ENCODE results near the gene COL25A1. TPM values are rescaled to one million over a fixed set of nuclear protein-coding genes. Genes with fewer than 3 reads are reported as not detected.

Gene COL25A1
- total and polyA plus RNA-seq, 2 experiments from 2014 or later, result 0.25 TPM; not detected in 1

DNA sequence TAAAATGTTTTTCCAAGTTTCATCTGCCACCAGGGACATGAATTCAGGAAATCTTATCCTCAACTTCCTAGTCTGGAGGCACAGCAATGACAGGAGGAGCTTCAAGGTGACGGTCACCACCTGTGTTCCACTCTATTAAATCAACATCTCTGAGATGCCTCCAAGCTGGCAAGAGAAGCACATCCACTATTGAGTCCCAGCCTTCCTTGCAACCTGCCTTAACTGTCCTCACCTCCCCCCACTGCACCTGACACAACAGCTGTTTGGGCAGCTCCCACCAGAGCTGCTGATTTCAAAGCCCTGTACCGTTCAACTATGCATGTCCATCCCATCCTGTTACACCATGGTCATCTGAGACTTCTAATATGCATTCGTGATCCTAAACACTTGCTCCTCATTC, 123.4 kb downstream of the COL25A1 start:
- H3K4me3 ChIP-seq, result no peak overlapping the region
- no peak overlapping the region for H2AFZ ChIP-seq
- H3K4me2 ChIP-seq (ENCODE audit: unreplicated experiment), result no peak overlapping the region
- DNase-seq, result no peak
- no peak for TF ChIP-seq EZH2 (IDR thresholded peaks at IDR 0.05; ENCODE audit: insufficient read depth, poor library complexity, severe bottlenecking)
- TF ChIP-seq EZH2phosphoT487 (IDR thresholded peaks at IDR 0.05; ENCODE audit: insufficient read depth, low read depth), result no peak
- no peaks in the 10 kb centered on the region for H3K79me2 ChIP-seq (ENCODE audit: insufficient read depth)
- no peaks in the 10 kb centered on the region for H4K20me1 ChIP-seq (ENCODE audit: insufficient read depth)
- WGBS, 2 experiments (ENCODE audit: low coverage in 1 of 2, low lambda C conversion rate in 2 of 2, missing lambda C conversion rate in 2 of 2), result 65 to 66% methylated on average over 3 of the region's 3 CpGs
- H3K27ac ChIP-seq, result no peak overlapping the region
- H3K27me3 ChIP-seq (replicated peaks; ENCODE audit: insufficient read depth), result no peaks in the 10 kb centered on the region
- no peaks in the 10 kb centered on the region for H3K9me3 ChIP-seq (ENCODE audit: low read depth)
- peaks cover 3% of the 10 kb centered on the region; the same call in 1 of the 2 replicates for H3F3A ChIP-seq (ENCODE audit: insufficient read depth)
- no peak overlapping the region for H3K9ac ChIP-seq
- in situ Hi-C loops (cut with MboI), result no loop called here
- H3K36me3 ChIP-seq (ENCODE audit: low read depth), result no peaks in the 10 kb centered on the region
- H3K9me2 ChIP-seq (ENCODE audit: insufficient read depth), result no peaks in the 10 kb centered on the region
- H3K4me1 ChIP-seq (ENCODE audit: insufficient read depth), result 0 out of 2 replicates have a peak, but pooled peaks cover 3% of the 10 kb centered on the region

DNA sequence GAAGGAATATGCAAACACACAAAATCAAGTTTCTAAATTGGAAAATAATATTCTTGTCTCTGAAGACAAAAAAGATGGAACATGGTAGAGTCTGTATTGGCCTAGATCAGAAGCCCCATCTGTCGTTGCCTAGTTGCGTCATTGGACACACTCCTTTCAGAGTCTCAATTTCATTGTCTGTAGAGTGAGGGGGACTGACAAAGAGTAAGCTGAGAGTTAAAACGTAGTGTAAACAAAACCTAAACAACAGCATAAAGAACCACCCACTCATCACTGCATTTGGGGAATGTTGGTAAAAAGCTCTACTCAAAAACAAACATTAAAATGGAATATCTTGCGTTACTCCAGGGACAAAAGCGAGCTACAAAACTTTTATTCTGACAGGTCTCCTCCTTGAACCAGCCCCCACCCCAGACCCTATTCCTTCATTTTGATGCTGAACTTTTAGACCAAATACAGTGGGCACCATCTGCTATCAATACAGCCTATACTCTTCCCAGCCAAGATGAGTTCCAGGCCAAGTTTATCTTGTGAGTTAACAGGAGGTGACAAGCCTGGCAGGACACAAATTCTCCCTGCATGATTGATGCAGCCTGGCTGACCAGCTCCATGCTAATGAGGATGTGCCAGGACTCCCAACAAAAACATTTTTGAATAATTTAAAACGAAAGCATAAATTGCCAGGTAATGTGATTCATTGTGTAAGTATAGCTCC, 125.2 kb downstream of the COL25A1 start:
- Histone ChIP-seq H3K9me2 (ENCODE audit: insufficient read depth) (no peaks in the 10 kb centered on the region), H3K27ac (no peak overlapping the region), H3K4me3 (no peak overlapping the region), H3F3A (ENCODE audit: insufficient read depth) (no peaks in the 10 kb centered on the region), H3K36me3 (ENCODE audit: low read depth) (no peaks in the 10 kb centered on the region), H3K4me2 (ENCODE audit: unreplicated experiment) (no peak overlapping the region), H3K9ac (no peak overlapping the region), H3K9me3 (ENCODE audit: low read depth) (no peaks in the 10 kb centered on the region), H4K20me1 (ENCODE audit: insufficient read depth) (no peaks in the 10 kb centered on the region), H3K4me1 (ENCODE audit: insufficient read depth) (no peaks in the 10 kb centered on the region), H3K79me2 (ENCODE audit: insufficient read depth) (no peaks in the 10 kb centered on the region), H3K27me3 (replicated peaks; ENCODE audit: insufficient read depth) (no peaks in the 10 kb centered on the region), H2AFZ (no peak overlapping the region)
- TF ChIP-seq EZH2phosphoT487 (IDR thresholded peaks at IDR 0.05; ENCODE audit: insufficient read depth, low read depth) (no peak), EZH2 (IDR thresholded peaks at IDR 0.05; ENCODE audit: insufficient read depth, poor library complexity, severe bottlenecking) (no peak)
- in situ Hi-C loops (cut with MboI), result no loop called here
- no peak for DNase-seq
- 64 to 68% methylated on average over 6 of the region's 6 CpGs for WGBS, 2 experiments (ENCODE audit: low coverage in 1 of 2, low lambda C conversion rate in 2 of 2, missing lambda C conversion rate in 2 of 2)

DNA sequence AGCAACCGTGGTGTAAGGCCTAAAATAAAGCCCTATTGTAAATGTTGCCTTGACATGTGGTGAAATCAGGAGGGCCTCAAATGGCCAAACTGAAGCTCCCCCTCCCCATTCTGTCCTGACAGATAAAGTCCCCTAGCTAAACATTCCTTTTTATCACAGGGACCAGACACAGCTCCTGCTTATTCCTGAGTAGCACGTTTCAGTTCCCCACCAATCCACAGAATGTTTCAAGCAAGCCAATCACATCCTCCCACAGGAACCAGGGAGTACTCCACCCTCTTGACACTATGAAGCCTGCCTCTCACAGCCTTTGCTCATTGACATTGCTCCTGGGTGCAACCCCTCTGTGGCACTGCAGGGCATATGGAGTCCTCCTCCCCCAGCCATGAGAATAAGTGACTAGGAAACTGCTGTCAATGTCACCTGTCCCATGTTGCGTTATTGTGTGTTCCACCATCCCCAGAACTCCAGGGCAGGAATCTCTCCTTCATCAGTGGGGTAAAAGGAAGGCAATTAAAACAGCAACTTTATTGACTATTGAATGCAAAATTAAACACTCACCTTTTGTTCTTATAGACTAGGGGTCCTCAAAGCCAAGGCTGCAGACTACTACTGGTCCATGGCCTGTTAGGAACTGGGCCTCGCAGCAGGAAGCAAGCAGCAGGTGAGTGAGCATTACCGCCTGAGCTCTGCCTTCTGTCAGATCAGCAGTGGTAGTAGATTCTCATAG, 128.1 kb downstream of the COL25A1 start:
- H3K36me3 ChIP-seq (ENCODE audit: low read depth), result no peaks in the 10 kb centered on the region
- DNase-seq, result no peak
- H3K27ac ChIP-seq, result no peak overlapping the region
- no peaks in the 10 kb centered on the region for H4K20me1 ChIP-seq (ENCODE audit: insufficient read depth)
- H3K9me2 ChIP-seq (ENCODE audit: insufficient read depth), result no peaks in the 10 kb centered on the region
- H2AFZ ChIP-seq, result no peak overlapping the region
- no peak overlapping the region for H3K4me2 ChIP-seq (ENCODE audit: unreplicated experiment)
- 58 to 62% methylated on average over 5 of the region's 5 CpGs for WGBS, 2 experiments (ENCODE audit: low coverage in 1 of 2, low lambda C conversion rate in 2 of 2, missing lambda C conversion rate in 2 of 2)
- no peaks in the 10 kb centered on the region for H3K27me3 ChIP-seq (replicated peaks; ENCODE audit: insufficient read depth)
- no peak overlapping the region for H3K9ac ChIP-seq
- H3K79me2 ChIP-seq (ENCODE audit: insufficient read depth), result no peaks in the 10 kb centered on the region
- H3K4me3 ChIP-seq, result no peak overlapping the region
- no peaks in the 10 kb centered on the region for H3F3A ChIP-seq (ENCODE audit: insufficient read depth)
- H3K4me1 ChIP-seq (ENCODE audit: insufficient read depth), result no peaks in the 10 kb centered on the region; the same call in 1 of the 2 replicates
- no peak for TF ChIP-seq EZH2phosphoT487 (IDR thresholded peaks at IDR 0.05; ENCODE audit: insufficient read depth, low read depth)
- TF ChIP-seq EZH2 (IDR thresholded peaks at IDR 0.05; ENCODE audit: insufficient read depth, poor library complexity, severe bottlenecking), result no peak
- in situ Hi-C loops (cut with MboI), result no loop called here
- no peaks in the 10 kb centered on the region for H3K9me3 ChIP-seq (ENCODE audit: low read depth)

DNA sequence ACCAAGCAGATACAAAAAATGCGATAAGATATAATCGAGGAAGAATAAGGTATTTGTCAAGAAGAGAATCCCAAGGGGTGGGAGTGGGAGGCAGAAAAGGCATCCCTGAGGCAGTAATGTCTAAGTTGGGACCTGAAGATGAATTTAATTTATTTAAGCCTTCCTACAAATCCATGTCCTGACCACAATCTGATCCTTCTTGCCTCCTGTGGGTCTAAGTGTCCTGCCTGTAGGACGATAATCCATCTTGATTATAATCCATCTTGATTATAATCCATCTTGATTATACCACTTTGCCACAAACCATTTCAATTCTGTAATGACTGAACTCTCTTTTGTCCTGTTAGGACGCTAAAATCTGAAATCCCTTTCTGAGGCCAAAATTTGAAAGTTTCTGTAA, 130.2 kb downstream of the COL25A1 start:
- Histone ChIP-seq H3F3A (ENCODE audit: insufficient read depth) (no peaks in the 10 kb centered on the region), H3K36me3 (ENCODE audit: low read depth) (no peaks in the 10 kb centered on the region), H3K9me2 (ENCODE audit: insufficient read depth) (no peaks in the 10 kb centered on the region), H3K4me1 (ENCODE audit: insufficient read depth) (no peaks in the 10 kb centered on the region; the same call in 1 of the 2 replicates), H4K20me1 (ENCODE audit: insufficient read depth) (no peaks in the 10 kb centered on the region), H3K79me2 (ENCODE audit: insufficient read depth) (no peaks in the 10 kb centered on the region), H2AFZ (no peak overlapping the region), H3K9me3 (ENCODE audit: low read depth) (no peaks in the 10 kb centered on the region), H3K4me3 (no peak overlapping the region), H3K27me3 (replicated peaks; ENCODE audit: insufficient read depth) (no peaks in the 10 kb centered on the region), H3K9ac (no peak overlapping the region), H3K4me2 (ENCODE audit: unreplicated experiment) (no peak overlapping the region), H3K27ac (no peak overlapping the region)
- TF ChIP-seq EZH2 (IDR thresholded peaks at IDR 0.05; ENCODE audit: insufficient read depth, poor library complexity, severe bottlenecking) (no peak), EZH2phosphoT487 (IDR thresholded peaks at IDR 0.05; ENCODE audit: insufficient read depth, low read depth) (no peak)
- no peak for DNase-seq
- WGBS, 2 experiments (ENCODE audit: low coverage in 1 of 2, low lambda C conversion rate in 2 of 2, missing lambda C conversion rate in 2 of 2), result 82 to 84% methylated on average over 4 of the region's 4 CpGs
- in situ Hi-C loops (cut with MboI), result no loop called here
